ENCODE data around the gene SF3B6.

- TF ChIP-seq POLR2AphosphoS5 (IDR thresholded peaks at IDR 0.05; ENCODE audit: low read depth, low read length) (no peak), REST (IDR thresholded peaks at IDR 0.05; ENCODE audit: insufficient read depth in 1 of 2, low read depth in 2 of 2, low read length in 2 of 2) (no peak), TAF1 (IDR thresholded peaks at IDR 0.05; ENCODE audit: borderline replicate concordance, insufficient read depth, low read length) (no peak)
Observed at GRCh38 chr2:24123195-24123921, 47.2 kb upstream of the SF3B6 start, which contains the start of the genes FAM228B and PFN4.
